Measurements from ENCODE around the gene LNP1.
"Not testable (repeated sequence)": the region's sequence is repeated elsewhere in the genome, so short reads cannot be mapped to it uniquely, and the experiment has no call there.

Gene LNP1

GRCh38 chr3:100437721-100438622, 36.6 kb downstream of the LNP1 start:
- DNase-seq, result no peak

- DNase-seq, result no peak
These were observed 37.3 kb downstream of the LNP1 start for GRCh38 chr3:100438623-100438974.

- DNase-seq, result no peak
These were observed 39.6 kb downstream of the LNP1 start for GRCh38 chr3:100440895-100441294.

- no peak for DNase-seq
These were observed 42.4 kb downstream of the LNP1 start for GRCh38 chr3:100443690-100444089.

GRCh38 chr3:100447067-100447466, 45.7 kb downstream of the LNP1 start:
- DNase-seq, result not testable (repeated sequence)

- DNase-seq, result no peak
These were observed 46.7 kb downstream of the LNP1 start for GRCh38 chr3:100448079-100448478.

- DNase-seq, result no peak
These were observed 47.9 kb downstream of the LNP1 start for GRCh38 chr3:100449214-100449613.

- no peak for DNase-seq
These were observed 53.3 kb downstream of the LNP1 start for GRCh38 chr3:100454677-100455076.

GRCh38 chr3:100455841-100456550, 54.7 kb downstream of the LNP1 start:
- no peak for DNase-seq

GRCh38 chr3:100456745-100457144, 55.4 kb downstream of the LNP1 start:
- no peak for DNase-seq

- DNase-seq, result no peak
These were observed 56.5 kb downstream of the LNP1 start for GRCh38 chr3:100457811-100458210.

GRCh38 chr3:100458814-100459213, 57.5 kb downstream of the LNP1 start:
- no peak for DNase-seq

- DNase-seq, result peak; percentile 36
These were observed 61.7 kb downstream of the LNP1 start for GRCh38 chr3:100463002-100463401.

GRCh38 chr3:100463646-100464155, 62.4 kb downstream of the LNP1 start:
- DNase-seq, result no peak

- no peak for DNase-seq
These were observed 64.8 kb downstream of the LNP1 start for GRCh38 chr3:100465892-100466777.

- no peak for DNase-seq
These were observed 65.8 kb downstream of the LNP1 start for GRCh38 chr3:100467133-100467532.

GRCh38 chr3:100468676-100469075, 67.3 kb downstream of the LNP1 start:
- no peak for DNase-seq

GRCh38 chr3:100470951-100471350, 69.6 kb downstream of the LNP1 start:
- no peak for DNase-seq

GRCh38 chr3:100471444-100471843, 70.1 kb downstream of the LNP1 start:
- DNase-seq, result no peak

GRCh38 chr3:100477851-100478360, 76.6 kb downstream of the LNP1 start:
- not testable (repeated sequence) for DNase-seq

- not testable (repeated sequence) for DNase-seq
These were observed 77.2 kb downstream of the LNP1 start for GRCh38 chr3:100478521-100478920.

GRCh38 chr3:100480081-100480480, 78.7 kb downstream of the LNP1 start:
- no peak for DNase-seq

GRCh38 chr3:100482176-100482575, 80.8 kb downstream of the LNP1 start:
- DNase-seq, result no peak
